Spleen (tissue), 11 donors: ENCODE results near the gene DEF6. TPM values are rescaled to one million over a fixed set of nuclear protein-coding genes. Genes with fewer than 3 reads are reported as not detected.

Experiments used
- DNase-seq: peaks from one replicate; pipeline ENCODE4 v3.0.0-alpha.2; 2020
- H3K27ac ChIP-seq, 8 donors: fragments of 200-600 bp; sonication (generic) in 7 of 8; 1 replicate in 4 of 8; 2 replicates in 4 of 8; pipeline versions ENCODE4 v1.5.0 to v1.8.0; 2016 to 2021; ENCODE audit warnings: inconsistent platforms in 4 of 8, mild to moderate bottlenecking in 4 of 8, moderate library complexity in 1 of 8
- H3K27me3 ChIP-seq, 7 donors: fragments of 200-600 bp; sonication (generic) in 6 of 7; replicated peaks in 1 of 7; 1 replicate in 4 of 7; 2 replicates in 3 of 7; pipeline versions ENCODE4 v1.5.0 to v1.8.0; 2016 to 2021; ENCODE audit warnings: inconsistent platforms in 3 of 7, mild to moderate bottlenecking in 1 of 7
- H3K36me3 ChIP-seq, 6 donors: fragments of 200-600 bp; sonication (generic) in 5 of 6; 1 replicate in 4 of 6; 2 replicates in 2 of 6; pipeline versions ENCODE4 v1.5.0 to v1.8.0; 2016 to 2021; ENCODE audit warnings: inconsistent platforms in 2 of 6
- H3K4me1 ChIP-seq, 6 donors: fragments of 200-600 bp; sonication (generic) in 5 of 6; 1 replicate in 3 of 6; 2 replicates in 3 of 6; pipeline versions ENCODE4 v1.5.0 to v1.8.0; 2016 to 2021; ENCODE audit warnings: inconsistent platforms in 3 of 6
- H3K4me3 ChIP-seq, 8 donors: fragments of 200-600 bp; sonication (generic) in 7 of 8; 1 replicate in 4 of 8; 2 replicates in 4 of 8; pipeline versions ENCODE4 v1.5.0 to v1.8.0; 2016 to 2021; ENCODE audit warnings: inconsistent platforms in 4 of 8, mild to moderate bottlenecking in 4 of 8, moderate library complexity in 2 of 8
- H3K9me3 ChIP-seq, 8 donors: fragments of 200-600 bp; sonication (generic) in 7 of 8; 1 replicate in 4 of 8; 2 replicates in 4 of 8; pipeline versions ENCODE4 v1.5.0 to v1.8.0; 2016 to 2021; ENCODE audit warnings: inconsistent platforms in 4 of 8
- CTCF ChIP-seq, 11 experiments: fragments of 200-600 bp in 7 of 11; fragments of 450-650 bp in 4 of 11; sonication (generic) in 4 of 11; IDR thresholded peaks in 8 of 11; conservative IDR thresholded peaks in 3 of 11; 1 replicate in 7 of 11; 2 replicates in 4 of 11; pipeline versions ENCODE4 v1.4.0 to v1.8.0; 2016 to 2021; ENCODE audit warnings: antibody characterized with exemption in 11 of 11, inconsistent platforms in 4 of 11, mild to moderate bottlenecking in 1 of 11
- POLR2A ChIP-seq, 3 donors: fragments of 450-650 bp; IDR thresholded peaks; one replicate each; pipeline ENCODE4 v1.5.1; 2017; ENCODE audit warnings: antibody characterized with exemption in 3 of 3, mild to moderate bottlenecking in 1 of 3
- POLR2AphosphoS5 ChIP-seq, 3 donors: sonication (generic); formaldehyde crosslinking; IDR thresholded peaks; one replicate each; pipeline ENCODE4 v1.5.1; 2017; ENCODE audit warnings: antibody characterized with exemption in 3 of 3
- WGBS, 5 donors: extraction: QIAGEN DNeasy Blood & Tissue Kit in 3 of 5; methylation state at CpG; one replicate each; pipeline versions ENCODE4 v1.1.5 to v1.1.7; 2013 to 2018; 5-methylcytosine and 5-hydroxymethylcytosine counted together
- intact Hi-C: fragments of 100-400 bp; cut with DNase I; formaldehyde crosslinking; loops from one replicate; pipeline ENCODE4 v1.15.0; 2023; ENCODE audit warnings: low total_unique reads
- polyA plus RNA-seq, 3 donors: library from polyadenylated mRNA; stranded (reverse); fragments of 200-250 nt; gene quantifications; one replicate each; pipeline ENCODE4 v1.2.1, GENCODE V29; 2013
- total RNA-seq, 7 donors: library from RNA; depleted of rRNA in 3 of 7; stranded (reverse); fragments of >200 nt in 3 of 7; fragmentation: NEBNext Ultra II Directional in 4 of 7; extraction: Animal tissue kit (Norgen Biotek cat#: 25700) in 4 of 7; gene quantifications; one replicate each; pipeline versions ENCODE4 v1.1.0 to v1.2.1, GENCODE V29; 2016 to 2021
- donor health status: healthy with polysubstance abuse.
- donor health status: DM: no; HTN: no; CAD: no; lungs with moderate emphysema.
- donor health status: DM: no; HTN: no; CAD: no.
- donor health status: Bipolar disorder and iron deficiency.
- donor health status: healthy.
- donor health status: DM: no; HTN: no; CAD: no.
- donor health status: DM: yes; HTN: yes; CAD: no.

Gene DEF6
- total and polyA plus RNA-seq, 10 donors: 57.9 to 132 (median 73.2) TPM

- Histone ChIP-seq H3K4me3 (no peak overlapping the region), H3K27ac (peak overlapping the region in 7 of 8 donors; percentile 41 to 92 (median 84)), H3K4me1 (peaks cover 25 to 99% (median 55%) of the 10 kb centered on the region in 6 donors), H3K9me3 (no peaks in the 10 kb centered on the region), H3K27me3 (no peaks in the 10 kb centered on the region), H3K36me3 (peaks cover 0 to 64% (median 5%) of the 10 kb centered on the region in 6 donors)
- intact Hi-C loops: no loop called here
- WGBS, 5 donors: 89 to 96% (median 92%) methylated on average over 5 to 9 of the region's 9 CpGs
- TF ChIP-seq POLR2AphosphoS5 (IDR thresholded peaks at IDR 0.05): no peak
- TF ChIP-seq CTCF (IDR thresholded peaks at IDR 0.05 in 8 of 11, conservative IDR thresholded peaks at IDR 0.05 in 3 of 11): no peak
- TF ChIP-seq POLR2A (IDR thresholded peaks at IDR 0.05): no peak
- DNase-seq: peak; percentile 51
These were observed 12.1 kb downstream of the DEF6 start for GRCh38 chr6:35309611-35310264.

- H3K27me3 ChIP-seq: no peaks in the 10 kb centered on the region
- H3K36me3 ChIP-seq: peaks cover 0 to 64% (median 4%) of the 10 kb centered on the region in 6 donors
- peak overlapping the region; percentile 41 to 92 (median 84) for H3K27ac ChIP-seq
- intact Hi-C loops: no loop called here
- peak overlapping the region in 1 of 8 donors; percentile 57 for H3K4me3 ChIP-seq
- H3K4me1 ChIP-seq: peaks cover 25 to 99% (median 50%) of the 10 kb centered on the region in 6 donors
- DNase-seq: peak; percentile 72
- H3K9me3 ChIP-seq: no peaks in the 10 kb centered on the region
- no peak for TF ChIP-seq POLR2AphosphoS5 (IDR thresholded peaks at IDR 0.05)
- no peak for TF ChIP-seq CTCF (IDR thresholded peaks at IDR 0.05 in 8 of 11, conservative IDR thresholded peaks at IDR 0.05 in 3 of 11)
- TF ChIP-seq POLR2A (IDR thresholded peaks at IDR 0.05): no peak
- 45 to 74% (median 53%) methylated on average over 6 of the region's 6 CpGs for WGBS, 5 donors
These were observed 12.7 kb downstream of the DEF6 start for GRCh38 chr6:35310265-35310831.

- H3K36me3 ChIP-seq: peaks cover 0 to 64% (median 6%) of the 10 kb centered on the region in 6 donors
- no peaks in the 10 kb centered on the region for H3K27me3 ChIP-seq
- H3K4me1 ChIP-seq: peaks cover 25 to 91% (median 49%) of the 10 kb centered on the region in 6 donors
- TF ChIP-seq POLR2AphosphoS5 (IDR thresholded peaks at IDR 0.05) (peak in 1 of 3 donors; percentile 31), CTCF (IDR thresholded peaks at IDR 0.05 in 8 of 11, conservative IDR thresholded peaks at IDR 0.05 in 3 of 11) (no peak)
- intact Hi-C loops: no loop called here
- no peaks in the 10 kb centered on the region for H3K9me3 ChIP-seq
- WGBS, 5 donors: 10 to 24% (median 21%) methylated on average over 4 to 6 of the region's 6 CpGs
- H3K27ac ChIP-seq: peak overlapping the region; percentile 75 to 92 (median 84)
- peak overlapping the region in 6 of 8 donors; percentile 5 to 57 (median 8) for H3K4me3 ChIP-seq
- DNase-seq: peak; percentile 92
These were observed 13.9 kb downstream of the DEF6 start for GRCh38 chr6:35311390-35312075.
